ENCODE data around the gene NRXN3. TPM values are rescaled to one million over a fixed set of nuclear protein-coding genes. Genes with fewer than 3 reads are reported as not detected.

The NRXN3 gene
- total RNA-seq, 1 experiment from 2014 or later, result not detected

DNA sequence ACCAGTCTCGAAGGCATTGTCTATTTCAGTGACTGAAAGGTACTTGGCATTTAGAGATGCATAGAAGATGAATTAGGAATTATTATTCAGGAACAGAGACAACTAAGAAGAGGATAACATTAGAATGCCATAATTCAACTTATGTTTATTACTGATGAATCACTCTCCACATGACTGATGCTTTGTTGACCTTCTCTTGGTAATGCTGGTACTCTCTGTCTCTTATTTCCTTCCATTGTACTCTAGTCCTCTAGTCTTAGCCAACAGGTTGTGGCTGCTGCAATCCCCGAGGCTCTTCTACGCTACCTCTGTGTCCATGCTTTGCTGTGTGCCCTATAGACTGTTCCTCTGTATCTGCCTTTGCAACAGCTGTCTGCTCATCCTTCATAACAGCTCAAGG is 652.9 kb downstream of the NRXN3 start:
- ChIA-PET POLR2A (no interaction called here), RAD21 (ENCODE audit: low non-redundant PET in 1 of 2, low total read pairs in 2 of 2, uncharacterized antibody in 2 of 2, unreplicated experiment in 2 of 2) (no interaction called here), CTCF (no interaction called here)
- Histone ChIP-seq H4K20me1 (ENCODE audit: insufficient read depth) (no peaks in the 10 kb centered on the region), H3K9me2 (ENCODE audit: insufficient read depth) (no peaks in the 10 kb centered on the region), H3K27me3 (ENCODE audit: insufficient read depth, low read length) (no peaks in the 10 kb centered on the region), H3K4me1 (ENCODE audit: control insufficient read depth in 1 of 2, insufficient read depth in 2 of 2, low read length in 2 of 2) (no peaks in the 10 kb centered on the region), H3K79me2 (ENCODE audit: insufficient read depth, low read length) (no peaks in the 10 kb centered on the region), H3K36me3 (ENCODE audit: control insufficient read depth in 1 of 2, insufficient read depth in 2 of 2, low read length in 2 of 2) (no peaks in the 10 kb centered on the region), H3K4me2 (ENCODE audit: low read length) (no peak overlapping the region), H3K27ac (ENCODE audit: low read depth, low read length) (no peak overlapping the region), H3K9ac (ENCODE audit: low read length) (no peak overlapping the region), H2AFZ (ENCODE audit: low read depth, low read length, poor library complexity, severe bottlenecking) (no peak overlapping the region), H3K9me3 (ENCODE audit: control insufficient read depth in 1 of 2, insufficient read depth in 1 of 2, low read depth in 1 of 2, low read length in 2 of 2) (peaks cover 0 to 9% of the 10 kb centered on the region in 2 experiments; a peak in 1 of 4 replicates), H3K4me3 (replicated peaks in 1 of 2; ENCODE audit: low read depth in 1 of 2, low read length in 2 of 2) (no peak overlapping the region)
- BruUV-seq (replicated peaks), result no TSS peak
- ATAC-seq (no peak), DNase-seq (ENCODE audit: low read depth, low spot score) (no peak)
- TF ChIP-seq EZH2 (IDR thresholded peaks at IDR 0.05) (no peak), RAD21 (IDR thresholded peaks at IDR 0.05; ENCODE audit: low read depth) (no peak), POLR2AphosphoS5 (IDR thresholded peaks at IDR 0.05; ENCODE audit: low read depth, low read length) (no peak)
- TF ChIP-seq, protein P1, sequence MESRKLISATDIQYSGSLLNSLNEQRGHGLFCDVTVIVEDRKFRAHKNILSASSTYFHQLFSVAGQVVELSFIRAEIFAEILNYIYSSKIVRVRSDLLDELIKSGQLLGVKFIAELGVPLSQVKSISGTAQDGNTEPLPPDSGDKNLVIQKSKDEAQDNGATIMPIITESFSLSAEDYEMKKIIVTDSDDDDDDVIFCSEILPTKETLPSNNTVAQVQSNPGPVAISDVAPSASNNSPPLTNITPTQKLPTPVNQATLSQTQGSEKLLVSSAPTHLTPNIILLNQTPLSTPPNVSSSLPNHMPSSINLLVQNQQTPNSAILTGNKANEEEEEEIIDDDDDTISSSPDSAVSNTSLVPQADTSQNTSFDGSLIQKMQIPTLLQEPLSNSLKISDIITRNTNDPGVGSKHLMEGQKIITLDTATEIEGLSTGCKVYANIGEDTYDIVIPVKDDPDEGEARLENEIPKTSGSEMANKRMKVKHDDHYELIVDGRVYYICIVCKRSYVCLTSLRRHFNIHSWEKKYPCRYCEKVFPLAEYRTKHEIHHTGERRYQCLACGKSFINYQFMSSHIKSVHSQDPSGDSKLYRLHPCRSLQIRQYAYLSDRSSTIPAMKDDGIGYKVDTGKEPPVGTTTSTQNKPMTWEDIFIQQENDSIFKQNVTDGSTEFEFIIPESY (IDR thresholded peaks at IDR 0.05; ENCODE audit: extremely low read depth, insufficient replicate concordance, low read length), result no peak
- TF ChIP-seq, protein P2, sequence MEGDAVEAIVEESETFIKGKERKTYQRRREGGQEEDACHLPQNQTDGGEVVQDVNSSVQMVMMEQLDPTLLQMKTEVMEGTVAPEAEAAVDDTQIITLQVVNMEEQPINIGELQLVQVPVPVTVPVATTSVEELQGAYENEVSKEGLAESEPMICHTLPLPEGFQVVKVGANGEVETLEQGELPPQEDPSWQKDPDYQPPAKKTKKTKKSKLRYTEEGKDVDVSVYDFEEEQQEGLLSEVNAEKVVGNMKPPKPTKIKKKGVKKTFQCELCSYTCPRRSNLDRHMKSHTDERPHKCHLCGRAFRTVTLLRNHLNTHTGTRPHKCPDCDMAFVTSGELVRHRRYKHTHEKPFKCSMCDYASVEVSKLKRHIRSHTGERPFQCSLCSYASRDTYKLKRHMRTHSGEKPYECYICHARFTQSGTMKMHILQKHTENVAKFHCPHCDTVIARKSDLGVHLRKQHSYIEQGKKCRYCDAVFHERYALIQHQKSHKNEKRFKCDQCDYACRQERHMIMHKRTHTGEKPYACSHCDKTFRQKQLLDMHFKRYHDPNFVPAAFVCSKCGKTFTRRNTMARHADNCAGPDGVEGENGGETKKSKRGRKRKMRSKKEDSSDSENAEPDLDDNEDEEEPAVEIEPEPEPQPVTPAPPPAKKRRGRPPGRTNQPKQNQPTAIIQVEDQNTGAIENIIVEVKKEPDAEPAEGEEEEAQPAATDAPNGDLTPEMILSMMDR (IDR thresholded peaks at IDR 0.05 in 2 of 3, conservative IDR thresholded peaks at IDR 0.05 in 1 of 3; ENCODE audit: borderline replicate concordance in 1 of 3, insufficient read depth in 1 of 3, low read depth in 2 of 3, low read length in 2 of 3), result no peak
- intact Hi-C loops (cut with micrococcal nuclease), result no loop called here

All from HCT116 (cell line).